WTC11 (cell line): ENCODE measurements around the gene RBP3. TPM values are rescaled to one million over a fixed set of nuclear protein-coding genes. Genes with fewer than 3 reads are reported as not detected.

ENCODE experiments used
- ATAC-seq: fragments of 200-7000 bp; cut with Tn5 transposase; 2 replicates; pipeline ENCODE4 v1.10.0; 2021; ENCODE audit warnings: mild to moderate bottlenecking, moderate library complexity
- CTCF ChIA-PET: fragments of 300-600 bp; sonication (Branson Sonifier 250); formaldehyde crosslinking; loops from one replicate; lab custom pipeline; 2021; ENCODE audit warnings: antibody characterized with exemption; lab: Charles Lee
- POLR2A ChIA-PET: fragments of 350-600 bp; sonication (Branson Sonifier 250); formaldehyde crosslinking; loops from one replicate; lab custom pipeline; 2021; ENCODE audit warnings: antibody characterized with exemption; lab: Charles Lee
- DNase-seq: peaks from one replicate; pipeline ENCODE4 v3.0.0; 2021; ENCODE audit warnings: low spot score
- H3K27ac Mint-ChIP-seq: 2 replicates; pipeline ENCODE4 v1.8.0; 2021; ENCODE audit warnings: mixed read lengths
- H3K27me3 Mint-ChIP-seq: 2 replicates; pipeline ENCODE4 v1.8.0; 2021; ENCODE audit warnings: low read depth, mild to moderate bottlenecking, moderate library complexity, mixed read lengths
- H3K36me3 Mint-ChIP-seq: 2 replicates; pipeline ENCODE4 v1.8.0; 2021; ENCODE audit warnings: mixed read lengths
- H3K4me1 Mint-ChIP-seq: 2 replicates; pipeline ENCODE4 v1.8.0; 2022; ENCODE audit warnings: mixed read lengths
- H3K4me3 Mint-ChIP-seq: 2 replicates; pipeline ENCODE4 v1.8.0; 2021; ENCODE audit warnings: mild to moderate bottlenecking, moderate library complexity, mixed read lengths
- H3K9me3 Mint-ChIP-seq: 2 replicates; pipeline ENCODE4 v1.8.0; 2021; ENCODE audit warnings: mixed read lengths
- CREB1 ChIP-seq: sonication (generic); formaldehyde crosslinking; IDR thresholded peaks from 2 replicates; pipeline ENCODE4 v1.8.0; 2023; ENCODE audit warnings: mild to moderate bottlenecking, missing genetic modification reagents
- ESRRA ChIP-seq: sonication (generic); formaldehyde crosslinking; IDR thresholded peaks from 2 replicates; pipeline ENCODE4 v1.8.1; 2022; ENCODE audit warnings: mild to moderate bottlenecking, missing genetic modification reagents, borderline replicate concordance
- FOXP1 ChIP-seq: sonication (generic); formaldehyde crosslinking; IDR thresholded peaks from 2 replicates; pipeline ENCODE4 v1.8.0; 2022; ENCODE audit warnings: missing genetic modification reagents, mild to moderate bottlenecking, moderate library complexity, borderline replicate concordance
- HMGA2 ChIP-seq: fragments of 250-450 bp; sonication (Bioruptor Pico); IDR thresholded peaks from 2 replicates; pipeline ENCODE4 v1.4.0; 2021; ENCODE audit warnings: mild to moderate bottlenecking, moderate library complexity
- JUN ChIP-seq: sonication (generic); formaldehyde crosslinking; IDR thresholded peaks from 2 replicates; pipeline ENCODE4 v1.8.0; 2023; ENCODE audit warnings: mild to moderate bottlenecking, missing genetic modification reagents
- NFE2L1 ChIP-seq: sonication (generic); formaldehyde crosslinking; IDR thresholded peaks from 2 replicates; pipeline ENCODE4 v1.8.1; 2023; ENCODE audit warnings: missing genetic modification reagents
- NFYB ChIP-seq: sonication (generic); formaldehyde crosslinking; conservative IDR thresholded peaks from 2 replicates; pipeline ENCODE4 v1.8.0; 2022; ENCODE audit warnings: low read depth, missing genetic modification reagents
- NR2C2 ChIP-seq: sonication (generic); formaldehyde crosslinking; IDR thresholded peaks from 2 replicates; pipeline ENCODE4 v1.8.0; 2022; ENCODE audit warnings: mild to moderate bottlenecking, missing genetic modification reagents
- NR3C1 ChIP-seq: sonication (generic); formaldehyde crosslinking; conservative IDR thresholded peaks from 2 replicates; pipeline ENCODE4 v1.8.1; 2023; ENCODE audit warnings: low read depth, mild to moderate bottlenecking, missing genetic modification reagents
- SMAD4 ChIP-seq: sonication (generic); formaldehyde crosslinking; IDR thresholded peaks from 2 replicates; pipeline ENCODE4 v1.8.0; 2022; ENCODE audit warnings: mild to moderate bottlenecking, missing genetic modification reagents
- TEAD4 ChIP-seq: sonication (generic); formaldehyde crosslinking; IDR thresholded peaks from 2 replicates; pipeline ENCODE4 v1.8.0; 2022; ENCODE audit warnings: mild to moderate bottlenecking, missing genetic modification reagents
- ZNF317 ChIP-seq: sonication (generic); formaldehyde crosslinking; IDR thresholded peaks from 2 replicates; pipeline ENCODE4 v1.8.1; 2023; ENCODE audit warnings: low read depth, mild to moderate bottlenecking, moderate library complexity, missing genetic modification reagents, borderline replicate concordance
- ZNF671 ChIP-seq: fragments of 250-450 bp; sonication (Bioruptor Pico); IDR thresholded peaks from 2 replicates; pipeline ENCODE4 v1.8.0; 2021; ENCODE audit warnings: mild to moderate bottlenecking
- ZSCAN18 ChIP-seq: fragments of 250-450 bp; sonication (Bioruptor Pico); IDR thresholded peaks from 2 replicates; pipeline ENCODE4 v2.1.2; 2022; ENCODE audit warnings: mild to moderate bottlenecking, moderate library complexity
- total RNA-seq: library from RNA; stranded (reverse); gene quantifications from 3 replicates; pipeline ENCODE4 v1.2.3, GENCODE V29; 2021
- TF ChIP-seq, protein P1 (sequence below): fragments of 200-600 bp; IDR thresholded peaks from 2 replicates; pipeline ENCODE4 v1.8.0; 2022; ENCODE audit warnings: antibody characterized with exemption
- TF ChIP-seq, protein P2 (sequence below): sonication (generic); formaldehyde crosslinking; IDR thresholded peaks from 2 replicates; pipeline ENCODE4 v1.8.0; 2022; ENCODE audit warnings: mild to moderate bottlenecking, missing genetic modification reagents
- TF ChIP-seq, protein P3 (sequence below): fragments of 250-450 bp; sonication (Bioruptor Pico); IDR thresholded peaks from 2 replicates; pipeline ENCODE4 v1.8.0; 2021; ENCODE audit warnings: mild to moderate bottlenecking

RBP3 gene
- total RNA-seq, 1 experiment from 2014 or later = not detected

- ChIA-PET POLR2A (no interaction called here), CTCF (interaction anchor here (0.5 to 1.7 kb wide), 33 partner anchors 9 to 345 kb away, joined by 3 to 14 read pairs (median 4); partner anchors contain the start of genes GDF10 and ZNF488)
- DNase-seq (peak; percentile 86), ATAC-seq (peak; percentile 83)
- Mint-ChIP-seq H3K4me3 (no peak overlapping the region), H3K27me3 (no peaks in the 10 kb centered on the region), H3K27ac (no peak overlapping the region), H3K36me3 (no peaks in the 10 kb centered on the region), H3K4me1 (peaks cover 21% of the 10 kb centered on the region), H3K9me3 (no peaks in the 10 kb centered on the region)
- TF ChIP-seq CREB1 = no peak
- TF ChIP-seq ESRRA = no peak
- TF ChIP-seq, protein P1, sequence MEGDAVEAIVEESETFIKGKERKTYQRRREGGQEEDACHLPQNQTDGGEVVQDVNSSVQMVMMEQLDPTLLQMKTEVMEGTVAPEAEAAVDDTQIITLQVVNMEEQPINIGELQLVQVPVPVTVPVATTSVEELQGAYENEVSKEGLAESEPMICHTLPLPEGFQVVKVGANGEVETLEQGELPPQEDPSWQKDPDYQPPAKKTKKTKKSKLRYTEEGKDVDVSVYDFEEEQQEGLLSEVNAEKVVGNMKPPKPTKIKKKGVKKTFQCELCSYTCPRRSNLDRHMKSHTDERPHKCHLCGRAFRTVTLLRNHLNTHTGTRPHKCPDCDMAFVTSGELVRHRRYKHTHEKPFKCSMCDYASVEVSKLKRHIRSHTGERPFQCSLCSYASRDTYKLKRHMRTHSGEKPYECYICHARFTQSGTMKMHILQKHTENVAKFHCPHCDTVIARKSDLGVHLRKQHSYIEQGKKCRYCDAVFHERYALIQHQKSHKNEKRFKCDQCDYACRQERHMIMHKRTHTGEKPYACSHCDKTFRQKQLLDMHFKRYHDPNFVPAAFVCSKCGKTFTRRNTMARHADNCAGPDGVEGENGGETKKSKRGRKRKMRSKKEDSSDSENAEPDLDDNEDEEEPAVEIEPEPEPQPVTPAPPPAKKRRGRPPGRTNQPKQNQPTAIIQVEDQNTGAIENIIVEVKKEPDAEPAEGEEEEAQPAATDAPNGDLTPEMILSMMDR = peak; percentile 97
- TF ChIP-seq, all 79 proteins: peak for 1
Observed at GRCh38 chr10:47340608-47341170, 7.5 kb upstream of the RBP3 start.

DNA sequence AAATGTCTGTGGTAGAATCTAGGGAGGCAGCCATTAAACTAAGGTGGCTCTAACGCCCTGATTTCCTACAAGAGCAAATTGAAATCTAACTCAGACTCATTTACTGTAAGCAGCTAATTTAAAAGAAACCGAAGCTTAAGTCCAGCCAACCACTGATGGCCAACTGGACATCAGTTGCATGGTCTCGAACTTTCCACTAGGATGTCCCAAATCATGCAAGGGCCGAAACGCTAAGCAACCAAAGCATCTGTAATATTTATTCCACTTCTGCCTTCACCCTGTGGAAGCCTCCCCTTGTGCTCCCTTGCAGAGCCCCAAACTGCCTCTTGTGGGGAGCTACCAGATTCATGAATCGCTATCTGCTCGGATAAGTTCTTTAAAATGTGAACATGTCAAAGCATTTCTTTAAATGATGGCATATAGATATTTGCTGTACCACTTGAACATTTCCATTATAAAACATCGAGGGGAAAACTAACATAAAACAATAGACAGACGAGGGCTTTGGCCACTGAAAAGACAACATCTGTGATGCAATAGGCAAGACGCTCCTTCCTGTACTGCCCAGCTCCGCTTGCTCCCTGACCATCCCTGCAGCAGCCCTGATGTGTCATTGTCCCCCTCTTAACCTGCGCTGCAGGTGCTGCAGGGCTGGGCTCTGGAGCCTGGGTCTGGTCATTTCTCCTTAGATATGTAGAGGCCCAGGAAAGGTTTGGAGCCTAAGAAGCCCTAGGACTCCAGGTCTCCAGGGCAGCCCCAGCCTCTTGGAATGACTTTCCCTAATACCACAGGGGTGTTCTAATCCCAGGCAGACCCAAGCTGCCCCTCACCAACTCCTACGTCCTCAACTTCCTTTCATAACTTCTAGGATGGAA lies 2.9 kb upstream of the RBP3 start:
- Mint-ChIP-seq H3K4me3 (no peak overlapping the region), H3K36me3 (no peaks in the 10 kb centered on the region)
- TF ChIP-seq NFYB (CRISPR knock-in tag) (no peak), JUN (CRISPR knock-in tag) (no peak), NR3C1 (CRISPR knock-in tag) (no peak), ZNF671 (CRISPR knock-in tag) (no peak), HMGA2 (CRISPR knock-in tag) (no peak), ZSCAN18 (CRISPR knock-in tag) (no peak), ZNF317 (CRISPR knock-in tag) (no peak), NR2C2 (CRISPR knock-in tag) (no peak), TEAD4 (CRISPR knock-in tag) (no peak), NFE2L1 (no peak), SMAD4 (CRISPR knock-in tag) (no peak), FOXP1 (no peak)
- TF ChIP-seq, protein P2, sequence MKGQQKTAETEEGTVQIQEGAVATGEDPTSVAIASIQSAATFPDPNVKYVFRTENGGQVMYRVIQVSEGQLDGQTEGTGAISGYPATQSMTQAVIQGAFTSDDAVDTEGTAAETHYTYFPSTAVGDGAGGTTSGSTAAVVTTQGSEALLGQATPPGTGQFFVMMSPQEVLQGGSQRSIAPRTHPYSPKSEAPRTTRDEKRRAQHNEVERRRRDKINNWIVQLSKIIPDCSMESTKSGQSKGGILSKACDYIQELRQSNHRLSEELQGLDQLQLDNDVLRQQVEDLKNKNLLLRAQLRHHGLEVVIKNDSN (CRISPR knock-in tag) = no peak
- TF ChIP-seq, protein P3, sequence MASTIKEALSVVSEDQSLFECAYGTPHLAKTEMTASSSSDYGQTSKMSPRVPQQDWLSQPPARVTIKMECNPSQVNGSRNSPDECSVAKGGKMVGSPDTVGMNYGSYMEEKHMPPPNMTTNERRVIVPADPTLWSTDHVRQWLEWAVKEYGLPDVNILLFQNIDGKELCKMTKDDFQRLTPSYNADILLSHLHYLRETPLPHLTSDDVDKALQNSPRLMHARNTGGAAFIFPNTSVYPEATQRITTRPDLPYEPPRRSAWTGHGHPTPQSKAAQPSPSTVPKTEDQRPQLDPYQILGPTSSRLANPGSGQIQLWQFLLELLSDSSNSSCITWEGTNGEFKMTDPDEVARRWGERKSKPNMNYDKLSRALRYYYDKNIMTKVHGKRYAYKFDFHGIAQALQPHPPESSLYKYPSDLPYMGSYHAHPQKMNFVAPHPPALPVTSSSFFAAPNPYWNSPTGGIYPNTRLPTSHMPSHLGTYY (CRISPR knock-in tag) = no peak
- TF ChIP-seq, all 79 proteins: peak for 0
- no peaks in the 10 kb centered on the region for H3K9me3 Mint-ChIP-seq
- ChIA-PET POLR2A (no interaction called here), CTCF (interaction anchor here (1.1 kb wide), 1 partner anchor 34 kb away, joined by 3 read pairs; no protein-coding TSS in a partner anchor)
- H3K27me3 Mint-ChIP-seq = no peaks in the 10 kb centered on the region
- DNase-seq (no peak), ATAC-seq (no peak)
- peaks cover 25% of the 10 kb centered on the region for H3K4me1 Mint-ChIP-seq
- no peak overlapping the region for H3K27ac Mint-ChIP-seq
